DMS79 (cell line): ENCODE results near the gene PLCL1.

ENCODE experiments used
- DNase-seq: peaks from one replicate; lab custom pipeline; 2025; lab: John Stamatoyannopoulos, UW

The PLCL1 gene

GRCh38 chr2:198116756-198117155 lies 312.4 kb downstream of the PLCL1 start:
- no peak for DNase-seq

DNA sequence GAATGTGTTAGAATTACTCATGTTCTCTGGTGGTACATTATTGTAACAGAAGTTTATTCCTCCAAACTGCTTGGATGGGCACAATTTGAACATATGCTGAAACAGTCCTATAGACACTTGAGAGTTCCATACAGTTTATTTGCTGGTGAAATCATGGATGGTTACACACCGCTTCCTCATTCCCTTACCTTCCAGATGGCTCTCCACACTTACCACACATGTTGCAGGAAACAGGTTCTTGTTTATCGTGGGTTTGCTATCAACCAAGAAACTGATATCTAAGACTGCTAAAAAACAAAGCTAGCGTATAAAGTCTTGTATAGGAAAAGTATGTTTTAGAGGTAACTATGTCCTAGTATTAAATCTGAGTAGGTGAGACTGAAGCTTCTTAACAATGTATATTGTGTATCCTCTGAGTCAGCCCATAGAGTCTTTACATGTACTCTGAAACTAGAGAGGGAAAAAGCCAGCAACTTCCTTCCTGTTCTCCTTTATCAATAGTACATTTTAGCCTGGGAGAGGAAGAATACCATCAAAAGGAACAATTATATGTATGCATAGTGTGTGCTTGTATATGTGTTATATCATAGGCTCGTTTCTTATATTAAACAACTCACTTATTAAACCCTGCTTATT lies 313.1 kb downstream of the PLCL1 start:
- DNase-seq = no peak

DNA sequence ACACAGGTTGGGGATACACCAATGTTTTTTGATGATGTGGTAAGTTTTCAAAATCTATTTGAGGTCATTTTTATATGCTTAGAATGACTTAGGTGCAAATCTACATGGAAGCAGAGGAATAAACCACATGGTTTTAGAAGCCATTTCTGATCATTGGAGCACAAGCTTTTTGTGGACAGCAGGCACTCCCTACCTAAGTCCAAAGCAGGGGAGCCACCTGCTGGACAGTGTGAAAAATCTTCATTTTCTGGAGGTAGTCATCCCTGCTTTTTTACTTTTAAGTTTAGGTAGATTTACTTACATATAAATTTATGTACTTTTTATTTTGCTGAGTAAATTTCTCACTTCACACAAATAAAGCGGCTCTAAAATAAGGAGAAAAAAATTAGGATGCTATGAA lies 323.2 kb downstream of the PLCL1 start:
- no peak for DNase-seq

DNA sequence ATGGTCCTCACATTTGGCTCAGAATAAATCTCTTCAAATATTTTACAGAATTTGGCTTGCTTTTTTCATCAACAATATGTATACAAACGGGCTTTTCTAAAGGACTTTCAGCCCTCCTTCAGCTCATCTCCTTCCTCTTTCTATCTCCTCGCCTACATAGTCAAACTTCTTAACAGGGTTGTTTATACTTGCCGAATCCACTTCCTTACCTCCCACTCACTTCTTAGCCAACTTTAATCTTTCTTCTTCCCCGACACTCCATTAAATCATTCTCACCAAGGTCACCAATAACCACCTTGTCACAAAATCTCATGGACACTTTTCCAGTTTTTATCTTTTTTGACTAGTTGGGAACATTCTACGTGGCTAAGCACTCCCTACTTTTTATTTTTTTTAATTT lies 325.2 kb downstream of the PLCL1 start:
- DNase-seq = no peak

DNA sequence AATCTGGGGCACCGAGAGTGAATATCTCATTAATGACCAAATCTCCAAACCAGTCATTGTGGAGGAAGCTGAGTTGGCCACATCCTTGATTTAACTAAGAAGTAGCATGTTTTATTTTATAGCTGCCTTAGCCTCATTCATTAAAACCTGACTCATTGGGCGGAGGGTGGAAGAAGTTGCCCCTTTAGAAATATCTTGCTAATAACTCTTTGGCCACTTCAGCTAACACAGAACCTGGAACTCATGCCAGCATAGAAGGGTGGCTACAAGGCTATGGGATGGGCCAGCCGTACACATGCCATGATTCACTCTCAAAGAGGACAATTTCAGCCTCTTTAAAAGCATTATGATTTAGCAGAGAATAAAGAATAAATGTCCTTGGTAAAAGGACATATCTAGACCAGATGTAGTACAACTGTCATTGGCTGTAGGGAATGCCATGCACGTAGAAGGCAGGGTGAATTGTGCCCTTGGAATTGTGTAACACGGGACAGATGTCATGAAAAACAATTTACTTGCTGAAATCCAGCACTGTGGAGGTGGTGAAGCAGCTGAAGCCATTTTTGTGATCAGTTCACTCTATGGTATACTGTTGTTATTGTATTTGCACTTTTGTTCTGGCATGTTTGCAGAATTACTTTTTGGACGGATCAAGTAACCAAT lies 330.0 kb downstream of the PLCL1 start:
- no peak for DNase-seq

- DNase-seq = no peak
Observed at GRCh38 chr2:198135481-198135934, 331.1 kb downstream of the PLCL1 start.

DNA sequence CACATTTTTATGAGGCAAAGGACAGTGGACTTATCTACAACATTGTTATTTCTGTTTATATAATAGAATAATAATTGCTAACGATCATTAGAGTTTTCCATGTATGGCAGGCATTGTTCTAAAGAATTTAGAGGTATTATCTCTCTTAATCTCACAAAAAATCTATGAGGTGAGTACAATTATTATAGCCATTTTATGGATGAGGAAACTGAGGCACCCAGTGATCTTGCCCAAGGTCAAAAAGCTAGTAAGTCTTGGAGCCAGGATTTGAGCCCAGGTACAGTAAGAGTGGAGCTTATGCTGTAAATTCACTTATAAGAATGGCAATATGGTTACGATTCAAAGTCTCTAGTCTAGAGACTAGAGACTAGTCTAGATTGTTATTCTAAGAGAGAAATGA lies 331.7 kb downstream of the PLCL1 start:
- no peak for DNase-seq

- no peak for DNase-seq
Observed at GRCh38 chr2:198137733-198138132, 333.3 kb downstream of the PLCL1 start.

- DNase-seq = no peak
Observed at GRCh38 chr2:198141726-198142125, 337.3 kb downstream of the PLCL1 start.

- no peak for DNase-seq
Observed at GRCh38 chr2:198143156-198143555, 338.8 kb downstream of the PLCL1 start.

DNA sequence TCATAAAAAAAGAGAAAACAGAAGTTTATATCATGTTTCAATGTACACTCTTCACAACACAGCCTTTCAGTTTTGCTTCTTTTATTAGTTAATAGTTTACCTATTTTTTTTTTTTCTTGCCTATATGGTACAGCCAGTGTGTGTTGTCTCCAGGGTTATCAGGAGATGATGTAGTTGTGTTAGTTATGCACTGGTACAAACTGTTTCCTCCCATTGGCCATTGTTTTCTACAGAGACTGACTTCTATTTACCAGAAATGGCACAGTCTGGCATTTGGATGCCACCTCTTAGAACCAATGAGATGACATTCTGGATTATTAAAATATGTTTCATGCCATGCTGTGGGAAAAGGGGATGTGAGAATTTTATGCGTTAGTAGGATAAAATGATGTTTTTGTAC lies 339.4 kb downstream of the PLCL1 start:
- DNase-seq = no peak

DNA sequence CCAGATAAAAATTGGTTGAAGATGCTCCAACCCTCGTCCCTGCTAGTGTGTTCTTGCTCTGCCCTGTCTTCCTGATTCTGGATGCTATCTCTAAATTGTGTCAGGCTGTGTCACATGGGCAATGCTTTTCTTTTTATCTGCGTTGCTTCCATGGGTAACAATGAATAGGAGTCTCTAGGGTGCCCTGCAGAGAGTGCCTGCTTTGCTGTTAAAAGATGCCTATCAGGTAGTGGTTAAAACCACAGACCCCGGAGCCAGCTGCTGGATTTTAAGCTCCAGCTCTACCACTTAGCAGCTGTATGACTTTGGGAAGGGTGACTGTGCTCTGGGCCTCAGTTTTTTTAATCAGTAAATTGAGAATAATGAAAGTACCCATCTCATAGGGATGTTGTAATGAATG lies 340.3 kb downstream of the PLCL1 start:
- no peak for DNase-seq

DNA sequence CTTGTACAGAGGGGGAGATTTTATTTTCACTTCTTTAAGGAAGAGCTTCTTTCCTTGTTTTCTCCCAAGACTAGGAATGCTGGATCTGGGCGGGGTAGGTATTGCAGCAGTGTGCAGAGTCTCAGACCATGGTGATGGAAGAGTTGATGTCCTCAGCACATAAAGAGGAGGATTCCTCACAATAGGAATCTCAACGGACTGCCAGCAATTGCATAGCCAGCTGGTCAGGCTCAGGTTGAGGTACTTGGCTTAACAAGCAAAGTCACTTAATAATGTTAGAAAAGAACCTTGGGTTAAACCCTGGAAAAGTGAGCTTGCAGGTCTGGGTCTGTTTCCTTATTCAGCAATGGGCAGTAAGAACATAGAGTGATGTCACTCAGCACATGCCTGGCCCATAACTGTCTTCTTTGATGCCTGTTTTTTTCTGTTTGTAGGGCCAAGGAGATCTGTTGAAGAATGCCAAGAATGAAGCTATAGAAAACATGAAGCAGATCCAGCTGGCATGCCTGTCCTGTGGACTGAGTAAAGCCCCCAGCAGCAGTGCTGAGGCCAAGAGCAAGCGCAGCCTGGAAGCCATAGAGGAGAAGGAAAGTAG lies 342.1 kb downstream of the PLCL1 start:
- DNase-seq = no peak

DNA sequence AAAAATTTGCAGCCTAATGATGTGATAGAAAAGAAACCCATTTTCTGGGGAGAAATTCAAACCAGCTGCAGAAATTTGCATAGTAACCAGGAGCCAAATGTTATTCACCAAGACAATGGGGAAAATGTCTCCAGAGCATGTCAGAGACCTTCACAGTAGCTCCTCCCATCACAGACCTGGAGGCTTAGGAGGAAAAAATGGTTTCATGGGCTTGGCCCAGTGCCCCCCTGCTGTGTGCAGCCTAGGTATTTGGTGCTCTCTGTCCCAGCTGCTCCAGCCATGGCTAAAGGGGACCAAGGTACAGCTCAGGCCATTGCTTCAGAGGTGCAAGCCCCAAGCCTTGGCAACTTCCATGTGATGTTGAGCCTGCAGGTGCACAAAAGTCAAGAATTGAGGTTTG lies 352.9 kb downstream of the PLCL1 start:
- no peak for DNase-seq

- DNase-seq = no peak
Observed at GRCh38 chr2:198161151-198161550, 356.8 kb downstream of the PLCL1 start.

- no peak for DNase-seq
Observed at GRCh38 chr2:198162276-198162675, 357.9 kb downstream of the PLCL1 start.

GRCh38 chr2:198164843-198165242 lies 360.4 kb downstream of the PLCL1 start:
- no peak for DNase-seq

GRCh38 chr2:198165289-198165688 lies 360.9 kb downstream of the PLCL1 start:
- DNase-seq = no peak

GRCh38 chr2:198167346-198167745 lies 363.0 kb downstream of the PLCL1 start:
- no peak for DNase-seq

GRCh38 chr2:198168651-198169050 lies 364.3 kb downstream of the PLCL1 start:
- DNase-seq = no peak

- DNase-seq = no peak
Observed at GRCh38 chr2:198173242-198173641, 368.8 kb downstream of the PLCL1 start.

- no peak for DNase-seq
Observed at GRCh38 chr2:198173864-198174263, 369.5 kb downstream of the PLCL1 start.

GRCh38 chr2:198175271-198175670 lies 370.9 kb downstream of the PLCL1 start:
- no peak for DNase-seq

GRCh38 chr2:198177040-198177439 lies 372.6 kb downstream of the PLCL1 start:
- no peak for DNase-seq
